PFSK-1 (cell line): Measurements from ENCODE around the gene PHACTR1.

Experiments used
- POLR2AphosphoS5 ChIP-seq: IDR thresholded peaks from 2 replicates; pipeline ENCODE4 v1.6.1; 2012; ENCODE audit warnings: low read depth, mild to moderate bottlenecking, control low read depth, low read length, moderate library complexity
- REST ChIP-seq, 2 experiments: IDR thresholded peaks; 2 replicates each; pipeline versions ENCODE4 v1.6.1 to v1.8.0; 2011 to 2012; ENCODE audit warnings: low read depth in 2 of 2, low read length in 2 of 2, control low read depth in 1 of 2, inconsistent platforms in 1 of 2, mild to moderate bottlenecking in 1 of 2, moderate library complexity in 1 of 2; ENCODE audit not compliant: insufficient read depth in 1 of 2
- SIN3A ChIP-seq: IDR thresholded peaks from 2 replicates; pipeline ENCODE4 v1.6.1; 2012; ENCODE audit warnings: mild to moderate bottlenecking, low read length, moderate library complexity, borderline replicate concordance; ENCODE audit not compliant: insufficient read depth
- TAF1 ChIP-seq: IDR thresholded peaks from 2 replicates; pipeline ENCODE4 v1.6.1; 2012; ENCODE audit warnings: low read length, control low read depth, borderline replicate concordance; ENCODE audit not compliant: insufficient read depth

GRCh38 chr6:13159300-13159699 is 442.7 kb downstream of the PHACTR1 start:
- TF ChIP-seq POLR2AphosphoS5 (no peak), TAF1 (no peak), SIN3A (no peak), REST (IDR thresholded peaks at IDR 0.05; ENCODE audit: insufficient read depth in 1 of 2, low read depth in 2 of 2, low read length in 2 of 2) (no peak)
